Mesenteric fat pad (tissue), 1 donor: Measurements from ENCODE around the gene SH3GL1. TPM values are rescaled to one million over a fixed set of nuclear protein-coding genes. Genes with fewer than 3 reads are reported as not detected.
A peak's percentile ranks its signal among the peaks of the same experiment; 100 is the strongest.

Source experiments
- DNase-seq: peaks from one replicate; pipeline ENCODE4 v3.0.0-alpha.2; 2020; ENCODE audit warnings: low spot score
- total RNA-seq: library from RNA; stranded (reverse); fragmentation: NEBNext Ultra II Directional; extraction: Animal tissue kit (Norgen Biotek cat#: 25700); gene quantifications from one replicate; pipeline ENCODE4 v1.2.1, GENCODE V29; 2021
- donor health status: DM: yes; HTN: yes; CAD: no.

Gene SH3GL1
- total RNA-seq, 1 donor from 2014 or later: 91.2 TPM

DNA sequence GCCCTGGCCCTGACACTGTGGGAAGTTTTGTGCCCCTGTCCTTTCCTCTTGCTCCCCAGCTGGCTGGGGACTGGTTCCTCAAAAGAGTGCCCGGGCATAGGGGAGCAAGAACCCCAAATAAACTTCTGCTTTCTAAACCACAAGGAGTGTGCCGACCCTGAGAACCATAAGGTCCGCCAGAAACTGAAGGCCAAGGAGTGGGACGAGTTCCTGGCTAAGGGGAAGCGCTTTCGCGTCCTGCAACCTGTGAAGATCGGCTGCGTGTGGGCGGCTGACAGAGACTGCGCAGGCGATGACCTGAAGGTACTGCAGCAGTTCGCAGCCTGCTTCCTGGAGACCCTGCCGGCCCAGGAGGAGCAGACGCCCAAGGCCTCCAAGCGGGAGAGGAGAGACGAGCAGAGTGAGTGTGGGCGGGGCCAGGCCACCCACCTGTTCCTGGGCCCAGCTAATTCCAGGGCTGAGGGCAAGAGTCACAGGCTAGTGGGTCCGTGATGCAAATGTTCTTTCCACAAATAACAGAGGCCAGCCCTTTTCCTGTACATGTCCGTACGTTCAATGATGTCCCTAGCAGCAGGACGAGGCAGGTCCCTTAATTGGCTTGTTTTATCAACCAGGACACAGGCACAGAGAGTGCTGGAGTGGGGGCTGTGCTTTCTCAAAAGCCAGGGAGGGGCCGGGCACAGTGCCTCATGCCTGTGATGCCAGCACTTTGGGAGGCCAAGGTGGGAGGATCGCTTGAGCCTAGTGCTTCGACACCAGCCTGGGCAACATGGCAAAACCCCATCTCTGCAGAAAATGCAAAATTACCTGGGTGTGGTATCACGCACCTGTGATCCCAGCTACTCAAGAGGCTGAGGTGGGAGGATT lies 31.7 kb upstream of the SH3GL1 start:
- DNase-seq: no peak

- no peak for DNase-seq
Observed at GRCh38 chr19:4431296-4431695, 30.9 kb upstream of the SH3GL1 start.

DNA sequence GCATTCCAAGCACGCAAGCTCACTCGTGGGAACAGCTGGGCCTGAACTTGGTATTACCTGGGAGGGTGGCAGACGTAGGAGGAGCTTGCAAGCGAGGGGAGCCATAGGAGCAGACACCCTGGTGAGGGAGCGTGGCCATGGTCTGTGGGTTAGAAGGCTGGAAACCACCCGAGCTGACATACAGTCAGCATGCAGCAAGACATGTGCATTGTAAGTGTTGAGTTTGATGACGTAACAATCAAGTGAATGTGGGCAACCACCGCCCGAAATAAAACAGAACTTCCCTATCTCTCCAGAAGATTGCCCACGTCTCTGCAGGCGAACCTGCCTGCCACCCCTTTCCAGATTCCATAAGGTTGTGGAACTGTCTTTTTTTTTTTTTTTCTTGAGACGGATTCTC lies 30.4 kb upstream of the SH3GL1 start:
- no peak for DNase-seq

DNA sequence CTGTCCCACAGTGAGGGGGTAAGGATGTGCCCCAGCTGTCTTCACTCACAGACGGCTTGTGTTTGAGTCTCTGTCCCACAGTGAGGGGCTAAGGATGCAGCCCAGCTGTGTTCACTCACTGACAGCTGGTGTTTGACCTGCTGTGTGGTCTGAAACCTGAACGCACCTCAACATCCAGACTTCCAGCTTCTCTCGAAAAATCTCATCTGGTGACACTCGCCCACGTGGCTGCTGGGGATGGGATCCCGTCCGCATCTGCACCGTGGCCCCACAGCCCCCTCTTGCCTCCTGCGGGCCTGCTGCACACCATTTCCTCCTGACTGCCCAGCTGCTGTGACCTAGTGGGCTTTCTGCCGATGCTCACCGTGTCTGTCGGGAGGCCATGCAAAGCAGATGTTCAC lies 29.4 kb upstream of the SH3GL1 start:
- DNase-seq: no peak

DNA sequence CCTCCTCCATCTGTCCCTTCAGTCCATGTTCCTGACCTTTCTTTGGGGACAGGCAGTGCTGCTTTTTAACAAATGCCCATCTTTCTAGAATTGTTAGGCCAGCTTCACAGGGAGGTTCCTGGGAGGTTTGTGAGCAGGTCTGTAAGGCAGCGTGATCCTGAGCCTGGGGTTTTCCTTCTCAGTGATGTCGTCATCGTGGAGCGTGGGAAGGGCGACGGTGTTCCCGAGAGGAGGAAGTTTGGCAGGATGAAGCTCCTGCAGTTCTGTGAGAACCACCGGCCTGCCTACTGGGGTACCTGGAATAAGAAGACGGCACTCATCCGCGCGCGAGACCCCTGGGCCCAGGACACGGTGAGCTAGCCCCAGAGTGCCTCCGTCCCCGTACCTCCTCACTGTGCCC lies 28.9 kb upstream of the SH3GL1 start:
- DNase-seq: no peak

GRCh38 chr19:4428326-4428975 lies 28.1 kb upstream of the SH3GL1 start:
- DNase-seq: no peak

- DNase-seq: no peak
Observed at GRCh38 chr19:4425537-4425936, 25.2 kb upstream of the SH3GL1 start.

DNA sequence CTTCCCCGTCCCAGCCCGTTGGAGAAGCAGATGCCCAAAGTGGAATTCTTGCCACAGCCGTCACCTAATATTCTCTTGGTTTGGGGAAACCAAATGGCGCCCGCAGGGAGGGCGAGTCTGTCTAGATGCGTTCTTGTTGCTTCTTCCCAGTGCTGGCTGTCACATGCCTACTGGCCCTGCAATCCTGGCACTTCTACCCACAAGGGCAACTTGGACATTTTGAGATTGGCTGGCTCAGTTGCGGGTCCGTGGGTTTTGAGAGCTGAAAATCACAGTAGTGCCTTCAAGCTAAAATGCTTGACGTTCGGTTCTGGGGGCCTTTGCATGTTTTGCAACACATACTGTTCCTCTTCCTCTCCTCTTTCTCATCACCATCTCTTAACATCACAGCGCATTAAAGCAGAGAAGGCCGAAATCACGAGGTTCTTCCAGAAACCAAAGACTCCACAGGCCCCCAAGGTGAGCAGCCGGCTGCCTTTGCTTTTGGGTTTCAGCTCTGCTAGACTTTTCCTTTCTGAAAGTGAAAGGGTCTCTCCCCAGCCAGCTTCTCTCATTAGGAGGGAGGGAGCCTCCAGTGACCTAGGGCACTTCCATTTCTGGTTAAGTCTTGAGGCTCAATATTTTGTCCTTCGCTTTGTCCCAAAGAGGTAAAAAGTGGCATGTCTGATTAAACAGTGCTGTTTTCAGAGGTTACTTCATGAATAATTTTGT lies 23.2 kb upstream of the SH3GL1 start:
- no peak for DNase-seq

DNA sequence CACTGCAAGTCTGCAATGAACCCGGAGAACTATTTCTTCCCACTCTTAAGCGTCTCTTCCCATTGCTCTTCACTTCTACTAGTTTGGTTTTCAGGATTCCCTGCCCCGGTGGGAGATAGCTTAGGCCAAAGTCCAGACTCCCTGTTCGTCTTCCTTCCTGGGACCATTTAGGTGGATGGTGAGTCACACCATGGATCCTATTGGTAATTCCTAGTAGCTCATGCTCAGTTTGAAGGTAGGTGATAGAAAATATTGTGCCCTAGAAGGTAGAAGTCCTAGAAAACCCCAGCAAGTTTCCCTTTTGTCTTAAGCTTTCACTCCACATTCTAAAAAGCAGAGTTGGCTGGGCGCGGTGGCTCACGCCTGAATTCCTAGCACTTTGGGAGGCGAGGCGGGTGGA lies 15.9 kb upstream of the SH3GL1 start:
- no peak for DNase-seq

- DNase-seq: no peak
Observed at GRCh38 chr19:4415352-4415751, 15.0 kb upstream of the SH3GL1 start.

DNA sequence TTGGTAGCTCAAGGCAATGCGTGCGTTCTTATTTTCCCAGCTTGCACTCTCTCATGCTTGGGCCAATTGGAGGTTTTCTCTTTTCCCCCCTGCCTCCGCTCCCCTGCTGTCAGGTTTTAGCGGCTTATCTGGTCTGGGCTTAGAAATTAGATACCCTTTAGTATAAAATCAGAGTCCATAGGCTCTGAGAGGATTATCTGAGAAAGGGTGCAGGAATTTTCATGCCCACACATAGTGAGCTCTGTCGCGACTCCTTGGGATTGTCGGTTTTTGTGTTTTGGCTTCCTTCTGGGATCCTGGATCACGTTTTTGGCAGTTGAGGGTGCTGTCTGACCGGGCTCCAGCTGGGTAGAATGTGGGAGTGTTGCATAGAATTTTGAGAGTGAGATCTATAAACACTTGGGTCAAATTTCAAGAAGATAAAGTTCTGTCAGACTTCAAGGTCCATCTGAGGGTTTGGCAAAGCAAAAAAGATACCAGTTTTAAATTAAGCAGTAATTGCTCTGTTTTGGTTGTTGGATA lies 14.5 kb upstream of the SH3GL1 start:
- no peak for DNase-seq

DNA sequence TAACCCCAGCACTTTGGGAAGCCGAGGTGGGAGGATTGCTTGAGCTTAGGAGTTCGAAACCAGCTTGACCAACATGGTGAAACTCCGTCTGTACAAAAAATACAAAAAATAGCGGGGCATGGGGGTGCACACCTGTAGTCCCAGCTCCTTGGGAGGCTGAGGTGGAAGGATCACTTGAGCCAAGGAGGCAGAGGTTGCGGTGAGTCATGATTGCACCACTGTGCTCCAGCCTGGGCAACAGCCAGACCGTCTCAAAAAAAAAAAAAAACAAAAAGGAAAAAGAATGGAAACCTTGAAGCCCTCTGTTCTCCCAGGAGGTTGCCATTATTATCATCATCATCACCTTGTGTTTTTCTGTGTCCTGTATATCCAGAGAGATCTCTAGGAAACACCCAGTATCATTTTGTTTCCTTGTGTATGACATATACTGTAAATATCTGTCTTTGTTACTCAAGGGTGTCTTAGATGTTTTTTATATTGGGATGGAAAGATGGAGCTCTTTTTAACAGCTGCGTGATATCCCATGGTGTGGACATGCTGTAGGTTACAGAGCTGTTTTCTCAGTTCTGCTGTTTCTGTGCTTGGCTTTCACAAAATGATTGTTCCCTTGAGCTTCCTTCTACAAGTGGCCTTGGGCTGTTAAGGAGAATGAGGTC lies 13.9 kb upstream of the SH3GL1 start:
- no peak for DNase-seq

- DNase-seq: no peak
Observed at GRCh38 chr19:4413588-4413987, 13.2 kb upstream of the SH3GL1 start.

DNA sequence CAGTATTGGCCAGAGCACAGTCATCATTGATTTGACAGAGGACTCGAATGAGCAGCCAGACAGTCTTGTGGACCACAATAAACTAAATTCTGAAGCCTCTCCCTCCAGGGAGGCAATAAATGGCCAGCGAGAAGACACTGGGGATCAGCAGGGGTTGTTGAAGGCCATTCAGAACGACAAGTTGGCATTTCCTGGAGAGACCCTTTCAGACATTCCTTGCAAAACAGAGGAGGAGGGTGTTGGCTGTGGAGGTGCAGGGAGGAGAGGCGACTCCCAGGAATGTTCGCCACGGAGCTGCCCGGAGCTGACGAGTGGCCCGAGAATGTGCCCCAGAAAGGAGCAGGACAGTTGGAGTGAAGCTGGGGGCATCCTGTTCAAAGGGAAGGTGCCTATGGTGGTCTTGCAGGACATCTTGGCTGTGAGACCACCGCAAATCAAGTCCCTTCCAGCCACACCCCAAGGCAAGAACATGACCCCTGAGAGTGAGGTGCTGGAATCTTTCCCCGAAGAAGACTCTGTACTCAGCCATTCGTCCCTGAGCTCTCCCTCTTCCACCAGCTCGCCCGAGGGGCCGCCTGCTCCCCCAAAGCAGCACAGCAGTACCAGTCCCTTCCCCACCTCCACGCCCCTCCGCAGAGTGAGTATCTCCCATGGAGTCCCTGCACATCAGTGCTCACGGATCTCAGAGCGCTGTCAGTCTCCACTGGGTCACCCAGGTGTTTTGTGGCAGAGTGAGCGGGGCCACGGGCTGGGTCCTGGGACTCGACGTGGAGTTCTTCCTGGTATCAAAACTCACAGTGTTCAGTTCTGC lies 9.0 kb upstream of the SH3GL1 start:
- no peak for DNase-seq

- no peak for DNase-seq
Observed at GRCh38 chr19:4406626-4407025, 6.3 kb upstream of the SH3GL1 start.

DNA sequence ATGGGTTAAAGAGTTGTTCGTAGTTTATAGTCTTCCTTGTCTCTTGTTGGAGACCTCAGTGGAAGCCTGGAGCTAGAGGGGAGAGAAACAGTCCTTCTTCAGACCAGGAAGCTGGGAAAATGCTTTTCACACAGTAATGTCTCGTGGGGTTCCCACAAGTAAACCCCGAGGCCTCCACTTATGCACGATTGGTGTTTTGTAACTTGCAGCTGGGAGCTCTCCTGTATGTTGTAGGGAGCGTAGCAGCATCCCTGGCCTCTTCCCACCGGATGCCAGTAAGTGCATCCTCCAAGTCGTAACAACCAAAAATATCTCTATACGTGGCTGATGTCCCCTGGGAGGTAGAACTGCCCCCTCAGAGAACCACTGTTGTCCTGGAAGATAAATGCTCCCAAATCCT lies 5.6 kb upstream of the SH3GL1 start:
- no peak for DNase-seq

DNA sequence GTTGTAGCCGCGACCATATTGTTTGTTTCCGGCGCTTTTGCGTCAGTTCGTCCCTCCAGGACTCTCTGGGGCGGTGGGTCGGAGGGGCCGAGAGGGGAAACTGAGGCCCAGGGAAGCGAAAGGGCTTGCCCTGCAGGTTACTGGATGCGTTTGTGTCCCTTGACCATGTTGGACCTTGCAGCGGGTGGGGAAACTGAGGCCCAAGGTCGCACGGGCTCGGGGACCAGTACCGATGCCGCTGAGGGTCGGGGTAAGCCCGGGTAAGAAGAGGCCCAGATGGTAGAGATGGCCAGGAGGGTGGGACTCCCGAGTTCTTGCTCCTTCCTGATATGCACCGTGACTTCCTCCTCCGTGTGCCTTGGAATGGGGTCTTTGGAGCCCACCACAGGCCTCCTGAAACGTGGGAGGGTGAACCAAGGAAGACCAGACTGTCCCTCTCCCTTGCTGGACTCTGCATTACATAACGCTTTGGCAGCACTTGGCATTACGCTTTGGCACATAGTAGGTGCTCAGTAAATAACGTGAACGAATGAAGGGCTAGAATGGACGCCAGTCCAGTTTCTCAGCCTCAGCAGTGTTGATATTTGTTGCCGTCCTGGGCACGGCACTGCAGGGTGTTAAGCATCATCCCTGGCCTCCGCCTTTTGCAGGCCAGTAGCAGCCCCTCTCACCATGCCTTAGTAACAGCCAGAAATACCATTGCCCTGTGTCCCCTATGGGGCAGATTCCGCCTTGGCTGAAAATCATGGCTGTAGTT lies 2.8 kb upstream of the SH3GL1 start:
- DNase-seq: no peak

- peak; percentile 99 for DNase-seq
Observed at GRCh38 chr19:4402171-4403004, 2.0 kb upstream of the SH3GL1 start, which contains the start of gene CHAF1A. Gene CHAF1A, plus strand, starts transcription at chr19:4402640. Its CDS starts 123 bp downstream, at chr19:4402763.

- DNase-seq: no peak
Observed at GRCh38 chr19:4401769-4402170, 1.4 kb upstream of the SH3GL1 start.
